HUES6 (cell line): ENCODE results near the gene TXNRD1.
"Not testable (repeated sequence)": the region's sequence is repeated elsewhere in the genome, so short reads cannot be mapped to it uniquely, and the experiment has no call there.

Experiments
- H3K27ac ChIP-seq: 2 replicates; pipeline ENCODE4 v1.7.0; 2013; ENCODE audit warnings: low read depth, mild to moderate bottlenecking, low read length, inconsistent platforms
- H3K27me3 ChIP-seq: 2 replicates; pipeline ENCODE4 v1.6.1; 2013; ENCODE audit warnings: low read length; ENCODE audit not compliant: control insufficient read depth, insufficient read depth
- H3K36me3 ChIP-seq: 2 replicates; pipeline ENCODE4 v1.6.1; 2013; ENCODE audit warnings: low read length; ENCODE audit not compliant: control insufficient read depth, insufficient read depth
- H3K4me1 ChIP-seq: 2 replicates; pipeline ENCODE4 v1.6.1; 2013; ENCODE audit warnings: low read length; ENCODE audit not compliant: control insufficient read depth, insufficient read depth
- H3K4me3 ChIP-seq: 2 replicates; pipeline ENCODE4 v1.5.1; 2013; ENCODE audit warnings: low read depth, low read length
- H3K9ac ChIP-seq: one replicate; pipeline ENCODE4 v1.6.1; 2013; ENCODE audit warnings: mild to moderate bottlenecking, low read length
- H3K9me3 ChIP-seq: 2 replicates; pipeline ENCODE4 v1.6.1; 2013; ENCODE audit warnings: low read depth, low read length; ENCODE audit not compliant: control insufficient read depth, insufficient read depth

Gene TXNRD1

DNA sequence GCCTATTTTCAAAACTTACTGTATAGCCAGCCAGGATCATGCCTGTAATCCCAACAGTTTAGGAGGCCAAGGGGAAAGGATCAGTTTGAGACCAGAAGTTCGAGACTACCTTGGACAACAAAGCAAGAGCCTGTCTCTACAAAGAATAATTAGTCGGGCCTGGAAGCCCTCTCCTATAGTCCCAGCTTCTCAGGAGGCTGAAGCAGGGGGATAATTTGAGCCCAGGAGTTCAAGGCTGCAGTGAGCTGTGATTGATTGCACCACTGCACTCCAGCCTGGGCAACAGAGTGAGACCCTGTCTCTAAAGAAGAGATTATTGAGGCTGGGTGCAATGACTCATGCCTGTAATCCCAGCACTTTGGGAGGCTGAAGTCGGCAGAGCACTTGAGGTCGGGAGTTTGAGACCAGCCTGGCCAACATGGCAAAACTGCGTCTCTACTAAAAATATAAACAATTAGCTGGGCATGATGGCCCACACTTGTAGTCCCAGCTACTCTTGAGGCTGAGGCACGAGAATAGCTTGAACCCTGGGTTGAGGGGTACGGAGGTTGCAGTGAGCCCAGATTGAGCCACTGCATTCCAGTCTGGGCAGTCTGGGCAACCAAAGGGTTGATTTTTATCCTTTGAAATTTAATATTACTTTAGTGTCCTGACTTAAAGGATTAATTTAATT is 102.1 kb downstream of the TXNRD1 start:
- Histone ChIP-seq H3K36me3 (peaks cover 97% of the 10 kb centered on the region), H3K9ac (no peak overlapping the region), H3K27me3 (no peaks in the 10 kb centered on the region), H3K4me3 (no peak overlapping the region), H3K4me1 (no peaks in the 10 kb centered on the region), H3K9me3 (no peaks in the 10 kb centered on the region), H3K27ac (no peak overlapping the region)

DNA sequence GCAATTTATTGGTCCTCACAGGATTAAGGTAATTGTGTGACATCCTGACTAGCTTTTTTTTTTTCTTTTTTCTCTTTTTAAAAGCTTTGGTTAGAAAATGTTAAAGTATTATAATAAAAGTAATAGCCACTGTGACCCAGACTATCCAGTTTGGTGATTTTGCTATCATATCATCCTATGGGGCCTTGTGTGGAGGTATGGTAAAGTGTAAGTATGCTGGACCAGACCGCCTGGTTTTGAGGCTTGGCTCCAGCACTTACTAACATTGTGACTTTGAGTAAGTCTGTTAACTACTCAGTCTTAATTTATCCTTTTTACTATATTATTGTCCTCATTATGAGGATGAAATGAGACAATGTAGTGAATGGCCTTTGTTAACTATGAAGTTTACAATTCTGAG is 103.4 kb downstream of the TXNRD1 start:
- Histone ChIP-seq H3K4me1 (no peaks in the 10 kb centered on the region), H3K27me3 (no peaks in the 10 kb centered on the region), H3K9me3 (no peaks in the 10 kb centered on the region), H3K9ac (no peak overlapping the region), H3K4me3 (no peak overlapping the region), H3K27ac (no peak overlapping the region), H3K36me3 (peaks cover 87% of the 10 kb centered on the region)

DNA sequence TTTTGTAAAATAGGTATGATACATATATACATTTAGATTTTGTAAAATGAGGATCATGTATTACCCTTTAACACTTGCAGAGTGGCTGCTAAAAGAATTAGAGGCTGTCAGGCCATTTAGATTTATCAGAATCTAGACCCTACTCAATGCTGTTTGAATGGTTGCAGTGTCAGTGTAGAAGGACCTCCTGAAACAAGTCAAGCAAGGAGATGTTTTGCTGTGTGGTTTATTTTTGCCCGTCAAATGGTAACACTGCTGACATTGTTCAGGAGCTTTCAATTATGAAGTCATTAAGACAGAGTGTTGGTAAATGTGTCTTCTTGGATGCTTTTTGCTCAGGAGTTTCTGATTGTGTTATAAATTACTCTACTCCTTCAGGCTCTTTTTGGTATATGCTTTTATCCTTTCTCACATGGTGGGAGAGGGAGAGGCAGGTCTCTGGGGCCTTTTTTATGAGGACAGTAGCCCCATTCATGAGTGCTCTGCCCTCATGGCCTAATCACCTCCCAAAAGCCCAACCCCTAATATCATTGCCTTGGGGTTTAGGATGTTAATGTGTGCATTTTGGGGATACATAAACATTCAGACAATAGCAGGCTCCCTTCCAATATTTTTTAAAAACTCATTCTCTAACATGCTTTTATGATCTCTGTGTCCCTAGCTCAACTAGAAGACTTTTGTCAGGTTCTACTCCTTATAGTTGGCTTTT is 104.5 kb downstream of the TXNRD1 start:
- Histone ChIP-seq H3K36me3 (peaks cover 83% of the 10 kb centered on the region), H3K4me1 (no peaks in the 10 kb centered on the region), H3K4me3 (no peak overlapping the region), H3K9me3 (no peaks in the 10 kb centered on the region), H3K27ac (no peak overlapping the region), H3K27me3 (no peaks in the 10 kb centered on the region), H3K9ac (no peak overlapping the region)

DNA sequence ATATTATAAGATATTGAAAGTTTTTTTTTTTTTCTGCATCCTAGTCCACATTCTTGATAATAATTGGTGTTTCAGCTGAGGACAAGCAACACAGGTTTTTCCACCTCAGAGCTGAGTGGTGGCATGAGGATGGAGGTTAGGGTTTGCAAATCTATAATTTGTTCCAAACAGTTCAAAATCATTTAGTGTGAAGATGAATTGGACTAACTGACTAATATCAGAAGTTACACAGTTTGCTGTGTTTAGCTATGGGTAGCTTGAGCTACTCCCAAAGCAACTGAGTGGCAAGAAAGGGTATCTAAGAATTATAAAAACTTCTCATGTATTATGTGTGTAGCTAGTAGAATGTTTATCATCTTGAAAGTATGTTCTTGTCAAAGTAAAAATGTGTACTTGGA is 105.0 kb downstream of the TXNRD1 start:
- H3K4me1 ChIP-seq: no peaks in the 10 kb centered on the region

DNA sequence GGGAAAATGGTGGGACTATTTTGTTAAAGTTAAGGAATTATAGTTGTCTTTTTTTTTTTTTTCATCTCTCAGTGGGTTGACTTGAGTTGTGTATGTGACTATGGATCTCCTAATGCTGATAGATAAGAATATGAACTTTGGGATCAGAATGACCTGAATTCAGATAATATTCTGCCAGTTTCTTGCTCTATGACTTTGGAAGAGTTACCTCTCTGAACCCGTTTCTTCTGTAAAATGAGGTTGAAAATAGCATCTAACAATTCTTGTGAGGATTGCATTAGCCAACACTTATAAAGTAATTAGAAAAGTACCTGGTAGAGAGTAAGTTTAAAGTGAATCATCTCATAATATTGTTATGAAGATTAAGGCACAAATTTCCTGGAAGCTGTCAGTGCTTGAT is 106.4 kb downstream of the TXNRD1 start:
- Histone ChIP-seq H3K9ac (no peak overlapping the region), H3K27me3 (no peaks in the 10 kb centered on the region), H3K36me3 (peaks cover 86% of the 10 kb centered on the region), H3K27ac (no peak overlapping the region), H3K9me3 (no peaks in the 10 kb centered on the region), H3K4me3 (no peak overlapping the region), H3K4me1 (no peaks in the 10 kb centered on the region)

More for the DNA sequence above, 105.0 kb downstream of the TXNRD1 start:
- Histone ChIP-seq H3K27ac (no peak overlapping the region), H3K9me3 (no peaks in the 10 kb centered on the region), H3K9ac (no peak overlapping the region), H3K4me3 (no peak overlapping the region), H3K27me3 (no peaks in the 10 kb centered on the region), H3K36me3 (peaks cover 83% of the 10 kb centered on the region)

DNA sequence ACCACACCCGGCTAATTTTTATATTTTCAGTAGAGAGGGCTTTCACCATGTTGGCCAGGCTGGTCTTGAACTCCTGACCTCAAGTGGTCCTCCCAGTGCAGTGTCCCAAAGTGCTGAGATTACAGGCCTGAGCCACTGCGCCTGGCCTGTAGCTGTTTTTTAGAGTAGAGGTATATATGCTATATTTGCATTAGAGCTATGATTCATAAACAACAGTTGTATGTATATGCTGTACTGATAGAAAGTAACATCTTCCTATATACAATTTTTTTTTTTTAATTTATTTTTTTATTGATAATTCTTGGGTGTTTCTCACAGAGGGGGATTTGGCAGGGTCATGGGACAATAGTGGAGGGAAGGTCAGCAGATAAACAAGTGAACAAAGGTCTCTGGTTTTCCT is 107.0 kb downstream of the TXNRD1 start:
- H3K27me3 ChIP-seq, H3K27ac ChIP-seq, H3K9me3 ChIP-seq, H3K4me3 ChIP-seq, H3K4me1 ChIP-seq, H3K9ac ChIP-seq: not testable (repeated sequence)
- H3K36me3 ChIP-seq: peaks cover 86% of the 10 kb centered on the region

DNA sequence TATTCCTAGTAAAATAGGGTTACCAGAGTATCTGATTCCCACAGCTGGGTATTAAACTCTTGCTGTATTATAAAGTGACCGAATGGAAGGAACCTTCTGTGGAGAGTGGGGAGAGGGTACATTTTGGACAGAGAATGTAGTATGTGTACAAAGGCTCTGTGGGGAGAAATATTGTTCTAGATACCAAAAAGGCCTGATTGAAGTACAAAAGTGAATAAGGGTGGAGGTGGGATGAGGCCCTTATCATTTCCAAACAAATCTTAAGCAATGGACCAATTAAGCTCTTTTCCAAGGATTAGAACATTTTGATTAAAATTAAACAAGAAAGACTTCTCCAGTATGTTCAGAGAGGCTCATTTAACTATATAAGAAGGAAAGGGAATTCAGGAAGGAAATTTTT is 108.3 kb downstream of the TXNRD1 start:
- peaks cover 84% of the 10 kb centered on the region for H3K36me3 ChIP-seq
- H3K27me3 ChIP-seq: no peaks in the 10 kb centered on the region
- no peaks in the 10 kb centered on the region for H3K9me3 ChIP-seq
- no peak overlapping the region for H3K4me3 ChIP-seq
- no peak overlapping the region for H3K9ac ChIP-seq
- no peaks in the 10 kb centered on the region for H3K4me1 ChIP-seq
- H3K27ac ChIP-seq: no peak overlapping the region

DNA sequence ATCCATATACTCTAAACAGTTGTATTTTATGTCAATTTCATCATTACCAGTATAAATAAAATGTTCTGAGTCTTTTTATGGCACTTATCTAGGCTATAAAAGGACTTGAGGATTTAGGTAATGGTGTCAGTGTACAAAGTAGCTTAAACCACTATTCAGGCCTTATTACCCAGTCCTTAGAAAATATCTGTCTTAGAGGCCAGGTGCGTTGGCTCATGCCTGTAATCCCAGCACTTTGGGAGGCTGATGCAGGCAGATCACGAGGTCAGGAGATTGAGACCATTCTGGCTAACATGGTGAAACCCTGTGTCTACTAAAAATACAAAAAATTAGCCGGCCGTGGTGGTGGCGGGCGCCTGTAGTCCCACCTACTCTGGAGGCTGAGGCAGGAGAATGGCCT is 112.7 kb downstream of the TXNRD1 start:
- H3K9ac ChIP-seq, H3K4me3 ChIP-seq, H3K27me3 ChIP-seq, H3K9me3 ChIP-seq, H3K27ac ChIP-seq, H3K4me1 ChIP-seq: not testable (repeated sequence)
- peaks cover 77% of the 10 kb centered on the region for H3K36me3 ChIP-seq

DNA sequence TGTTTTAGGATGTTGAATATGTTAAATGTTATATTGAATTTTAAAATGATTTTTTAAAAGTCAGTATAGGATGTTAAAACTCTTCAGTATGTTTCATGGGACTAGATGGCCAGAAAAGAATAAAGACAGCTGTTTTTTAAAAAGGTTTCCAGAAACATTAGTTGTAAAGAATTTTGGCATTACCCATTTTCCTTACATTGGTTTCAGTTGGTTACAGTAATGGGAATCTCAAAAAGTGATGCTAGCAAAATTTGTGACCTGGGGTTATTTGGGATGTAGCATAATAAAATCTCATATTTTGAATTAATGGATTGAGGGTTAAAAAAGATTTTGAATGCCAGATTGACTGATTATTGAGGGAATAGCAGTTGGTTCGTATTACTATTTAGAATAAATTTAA is 113.2 kb downstream of the TXNRD1 start:
- Histone ChIP-seq H3K4me1 (no peaks in the 10 kb centered on the region), H3K27me3 (no peaks in the 10 kb centered on the region), H3K27ac (no peak overlapping the region), H3K36me3 (peaks cover 80% of the 10 kb centered on the region), H3K4me3 (no peak overlapping the region), H3K9me3 (no peaks in the 10 kb centered on the region), H3K9ac (no peak overlapping the region)

DNA sequence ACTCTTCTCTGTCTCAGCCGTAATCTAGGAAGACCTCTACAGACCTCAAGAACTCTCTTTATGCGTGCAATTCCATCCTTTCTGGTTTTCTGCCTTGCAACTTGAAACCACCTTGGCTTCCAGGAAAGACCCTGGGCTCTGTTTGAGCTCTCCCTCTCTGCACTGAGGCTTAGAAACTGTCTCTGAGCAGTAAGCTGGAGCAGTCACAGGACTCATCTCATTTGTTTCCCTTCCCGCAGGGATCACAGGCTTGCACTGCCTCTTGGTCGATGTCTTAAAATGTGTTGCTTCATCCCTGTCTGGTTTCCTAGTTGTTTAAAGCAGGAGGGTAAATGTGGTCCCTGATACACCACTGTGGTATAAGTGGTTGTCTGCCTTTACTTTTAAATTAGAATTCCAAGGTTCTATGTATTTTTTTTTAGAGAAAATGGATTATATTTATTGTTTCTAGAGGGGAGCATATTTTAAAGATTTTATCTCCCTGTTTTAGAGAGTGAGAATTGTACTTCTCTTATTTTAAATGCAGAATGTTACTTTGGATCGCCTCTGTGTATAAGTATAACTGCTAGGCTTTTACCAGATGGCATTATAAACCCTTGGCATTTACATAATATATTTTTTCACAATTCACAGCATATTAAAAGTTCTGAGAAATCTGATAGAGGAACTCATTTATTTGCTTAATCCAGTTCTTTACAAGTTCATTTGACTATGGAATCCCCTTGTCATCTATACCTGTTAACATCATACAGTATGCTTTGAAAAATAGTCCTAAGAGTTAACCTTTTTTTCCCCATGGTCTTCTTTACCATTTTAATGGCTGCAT is 114.3 kb downstream of the TXNRD1 start:
- Histone ChIP-seq H3K27me3 (no peaks in the 10 kb centered on the region), H3K9ac (no peak overlapping the region), H3K9me3 (no peaks in the 10 kb centered on the region), H3K27ac (no peak overlapping the region), H3K4me1 (no peaks in the 10 kb centered on the region), H3K36me3 (peaks cover 84% of the 10 kb centered on the region), H3K4me3 (no peak overlapping the region)

DNA sequence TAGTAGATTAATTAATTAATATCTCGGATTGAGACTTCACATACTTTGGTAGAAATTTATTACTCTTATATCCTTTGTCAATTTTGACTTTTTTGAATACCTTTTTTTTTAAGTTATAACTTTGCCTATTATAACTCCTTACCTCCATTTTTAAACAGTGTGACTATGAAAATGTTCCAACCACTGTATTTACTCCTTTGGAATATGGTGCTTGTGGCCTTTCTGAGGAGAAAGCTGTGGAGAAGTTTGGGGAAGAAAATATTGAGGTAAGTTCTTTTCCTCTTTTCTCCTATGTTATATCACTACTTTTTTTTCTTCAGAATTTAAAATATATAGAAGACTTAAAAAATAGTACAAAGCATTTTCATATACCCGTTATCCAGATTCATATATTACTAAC is 115.8 kb downstream of the TXNRD1 start:
- Histone ChIP-seq H3K27ac (no peak overlapping the region), H3K36me3 (peaks cover 83% of the 10 kb centered on the region), H3K4me1 (no peaks in the 10 kb centered on the region), H3K9me3 (no peaks in the 10 kb centered on the region), H3K9ac (no peak overlapping the region), H3K4me3 (no peak overlapping the region), H3K27me3 (no peaks in the 10 kb centered on the region)
